ENCODE measurements around the gene CPTP. TPM values are rescaled to one million over a fixed set of nuclear protein-coding genes. Genes with fewer than 3 reads are reported as not detected.
A peak's percentile ranks its signal among the peaks of the same experiment; 100 is the strongest.

Gene CPTP
- total RNA-seq, 2 donors from 2014 or later: 67.3 to 86.7 TPM

GRCh38 chr1:1304331-1305299, 20.0 kb upstream of the CPTP start:
- DNase-seq (peak; percentile 79 to 84), ATAC-seq (peak; percentile 9)
- intact Hi-C loops (cut with DNase I, micrococcal nuclease): no loop called here

GRCh38 chr1:1305300-1306069, 19.1 kb upstream of the CPTP start:
- ATAC-seq: peak; percentile 42
- peak; percentile 85 to 90 for DNase-seq
- intact Hi-C loops (cut with DNase I, micrococcal nuclease): no loop called here

GRCh38 chr1:1306070-1306660, 18.4 kb upstream of the CPTP start:
- intact Hi-C loops (cut with DNase I, micrococcal nuclease): no loop called here
- no peak for DNase-seq
- ATAC-seq: no peak

- no peak for ATAC-seq
- intact Hi-C loops (cut with DNase I, micrococcal nuclease): no loop called here
- no peak for DNase-seq
Observed at GRCh38 chr1:1306661-1307260, 17.8 kb upstream of the CPTP start.

GRCh38 chr1:1307261-1307922, 17.2 kb upstream of the CPTP start:
- DNase-seq (peak in 1 of 2 donors; percentile 75), ATAC-seq (no peak)
- intact Hi-C loops (cut with DNase I, micrococcal nuclease): no loop called here

GRCh38 chr1:1307923-1308755, 16.5 kb upstream of the CPTP start, which contains the start of the genes ACAP3 and PUSL1:
Gene ACAP3, minus strand, starts transcription at chr1:1307930. Its CDS starts 115 bp downstream, at chr1:1307815.
Gene PUSL1, plus strand, starts transcription at chr1:1308597. Its CDS starts 47 bp downstream, at chr1:1308644.
- DNase-seq: peak; percentile 88 to 89
- peak; percentile 65 for ATAC-seq
- intact Hi-C loops (cut with DNase I, micrococcal nuclease): no loop called here

GRCh38 chr1:1308756-1309250, 15.8 kb upstream of the CPTP start:
- DNase-seq: no peak
- peak; percentile 2 for ATAC-seq
- intact Hi-C loops (cut with DNase I, micrococcal nuclease): no loop called here

- intact Hi-C loops (cut with DNase I, micrococcal nuclease): no loop called here
- ATAC-seq (peak; percentile 22), DNase-seq (peak; percentile 58 to 73)
Observed at GRCh38 chr1:1309251-1310108, 15.1 kb upstream of the CPTP start.

GRCh38 chr1:1310109-1310385, 14.6 kb upstream of the CPTP start:
- intact Hi-C loops (cut with DNase I, micrococcal nuclease): no loop called here
- no peak for ATAC-seq
- DNase-seq: no peak

- ATAC-seq (no peak), DNase-seq (no peak)
- intact Hi-C loops (cut with DNase I, micrococcal nuclease): no loop called here
Observed at GRCh38 chr1:1310476-1311053, 14.0 kb upstream of the CPTP start.

- no peak for DNase-seq
- ATAC-seq: no peak
- intact Hi-C loops (cut with DNase I, micrococcal nuclease): no loop called here
Observed at GRCh38 chr1:1311107-1312104, 13.2 kb upstream of the CPTP start.

- DNase-seq (no peak), ATAC-seq (no peak)
- intact Hi-C loops (cut with DNase I, micrococcal nuclease): no loop called here
Observed at GRCh38 chr1:1312450-1313314, 11.9 kb upstream of the CPTP start.

GRCh38 chr1:1313500-1314236, 10.9 kb upstream of the CPTP start:
- intact Hi-C loops (cut with DNase I, micrococcal nuclease): no loop called here
- ATAC-seq: no peak
- DNase-seq: no peak

GRCh38 chr1:1314237-1314586, 10.4 kb upstream of the CPTP start:
- DNase-seq: no peak
- intact Hi-C loops (cut with DNase I, micrococcal nuclease): no loop called here
- no peak for ATAC-seq
